Esophagus squamous epithelium (tissue), 4 donors: Measurements from ENCODE around the gene ITPR2.

Source experiments
- CTCF ChIP-seq, 6 experiments: fragments of 450-650 bp in 4 of 6; fragments of 200-600 bp in 2 of 6; sonication (generic) in 2 of 6; IDR thresholded peaks; one replicate each; pipeline ENCODE4 v1.5.1; 2016 to 2019; ENCODE audit warnings: antibody characterized with exemption in 6 of 6, mild to moderate bottlenecking in 4 of 6, moderate library complexity in 4 of 6
- POLR2A ChIP-seq, 4 donors: fragments of 450-650 bp; IDR thresholded peaks; one replicate each; pipeline ENCODE4 v1.6.1; 2017; ENCODE audit warnings: antibody characterized with exemption in 4 of 4, mild to moderate bottlenecking in 4 of 4, moderate library complexity in 3 of 4

- no peak for TF ChIP-seq POLR2A (IDR thresholded peaks at IDR 0.05)
- no peak for TF ChIP-seq CTCF (IDR thresholded peaks at IDR 0.05)
These were observed 226.1 kb downstream of the ITPR2 start for GRCh38 chr12:26606911-26607310.
